SKM-1 treated with dmso at 0.1 percent for 144 hours (cell line): ENCODE data around the gene ANKRD23.

Experiments
- DNase-seq: peaks from one replicate; lab custom pipeline; 2025; ENCODE audit not compliant: unreplicated experiment; lab: John Stamatoyannopoulos, UW

ANKRD23 gene

GRCh38 chr2:96839875-96840850 lies 3.7 kb downstream of the ANKRD23 start:
- DNase-seq: no peak

- no peak for DNase-seq
Measured at GRCh38 chr2:96839293-96839874, 4.4 kb downstream of the ANKRD23 start.

GRCh38 chr2:96838345-96839292 lies 5.2 kb downstream of the ANKRD23 start:
- no peak for DNase-seq

GRCh38 chr2:96837575-96837974 lies 6.2 kb downstream of the ANKRD23 start:
- no peak for DNase-seq

GRCh38 chr2:96835830-96836229 lies 8.0 kb downstream of the ANKRD23 start:
- no peak for DNase-seq

- DNase-seq: no peak
Measured at GRCh38 chr2:96832754-96833507, 10.9 kb downstream of the ANKRD23 start.

GRCh38 chr2:96832408-96832753 lies 11.4 kb downstream of the ANKRD23 start:
- no peak for DNase-seq

GRCh38 chr2:96831679-96832078 lies 12.1 kb downstream of the ANKRD23 start:
- DNase-seq: no peak

GRCh38 chr2:96830044-96830562 lies 13.7 kb downstream of the ANKRD23 start:
- no peak for DNase-seq

- DNase-seq: no peak
Measured at GRCh38 chr2:96828874-96829273, 14.9 kb downstream of the ANKRD23 start.

GRCh38 chr2:96828436-96828835 lies 15.4 kb downstream of the ANKRD23 start:
- no peak for DNase-seq

- no peak for DNase-seq
Measured at GRCh38 chr2:96826546-96827278, 17.1 kb downstream of the ANKRD23 start.

- no peak for DNase-seq
Measured at GRCh38 chr2:96825057-96825456, 18.8 kb downstream of the ANKRD23 start.

- no peak for DNase-seq
Measured at GRCh38 chr2:96824079-96824870, 19.5 kb downstream of the ANKRD23 start.

- no peak for DNase-seq
Measured at GRCh38 chr2:96823198-96823597, 20.6 kb downstream of the ANKRD23 start.

GRCh38 chr2:96822786-96823185 lies 21.0 kb downstream of the ANKRD23 start:
- no peak for DNase-seq

- no peak for DNase-seq
Measured at GRCh38 chr2:96821113-96821675, 22.6 kb downstream of the ANKRD23 start.

- DNase-seq: no peak
Measured at GRCh38 chr2:96819876-96820511, 23.8 kb downstream of the ANKRD23 start.
